H1 (cell line): ENCODE results near the gene BSG. TPM values are rescaled to one million over a fixed set of nuclear protein-coding genes. Genes with fewer than 3 reads are reported as not detected.

ENCODE experiments used
- CTCF ChIA-PET: fragments of 300-600 bp; sonication (Branson Sonifier 250); formaldehyde crosslinking; loops from one replicate; lab custom pipeline; 2021; ENCODE audit not compliant: partially characterized antibody; lab: Charles Lee
- POLR2A ChIA-PET: fragments of 300-600 bp; sonication (Branson Sonifier 250); formaldehyde crosslinking; loops from one replicate; lab custom pipeline; 2021; ENCODE audit warnings: inconsistent platforms; ENCODE audit not compliant: partially characterized antibody; lab: Charles Lee
- DNase-seq, 2 experiments: peaks; one replicate each; pipeline versions ENCODE4 v3.0.0 to v3.0.0-alpha.2; 2010 to 2022; ENCODE audit warnings: low spot score in 2 of 2, low read depth in 1 of 2, mixed read lengths in 1 of 2
- FAIRE-seq: peaks from 2 replicates; lab custom pipeline; 2011; peaks lifted over from hg19 to GRCh38; lab: Jason Lieb, UNC
- H2AFZ ChIP-seq: 2 replicates; pipeline ENCODE4 v1.8.1; 2012; ENCODE audit warnings: low read length, inconsistent platforms
- H2AK5ac ChIP-seq: 2 replicates; pipeline ENCODE4 v1.6.1; 2013; ENCODE audit warnings: low read depth, low read length
- H2BK120ac ChIP-seq: replicated peaks from 2 replicates; pipeline ENCODE3; 2013; ENCODE audit warnings: low read depth, low read length, inconsistent platforms
- H2BK12ac ChIP-seq: 2 replicates; pipeline ENCODE4 v1.6.1; 2013; ENCODE audit warnings: low read depth, low read length
- H2BK15ac ChIP-seq: 2 replicates; pipeline ENCODE4 v1.6.1; 2013; ENCODE audit warnings: low read length
- H2BK20ac ChIP-seq: 2 replicates; pipeline ENCODE4 v1.6.1; 2013; ENCODE audit warnings: low read length
- H2BK5ac ChIP-seq: 2 replicates; pipeline ENCODE4 v1.6.1; 2013; ENCODE audit warnings: low read depth, low read length
- H3K14ac ChIP-seq: 2 replicates; pipeline ENCODE4 v1.6.1; 2013; ENCODE audit warnings: inconsistent platforms; ENCODE audit not compliant: insufficient read length
- H3K18ac ChIP-seq: 2 replicates; pipeline ENCODE4 v1.6.1; 2013; ENCODE audit warnings: low read length; ENCODE audit errors: extremely low read depth
- H3K23ac ChIP-seq: 2 replicates; pipeline ENCODE4 v1.6.1; 2013; ENCODE audit warnings: inconsistent platforms; ENCODE audit not compliant: insufficient read length
- H3K23me2 ChIP-seq: 2 replicates; pipeline ENCODE4 v1.6.1; 2013; ENCODE audit warnings: low read depth, low read length
- H3K27ac ChIP-seq: 2 replicates; pipeline ENCODE4 v1.6.1; 2011; ENCODE audit warnings: low read depth, low read length, inconsistent platforms
- H3K27me3 ChIP-seq, 4 experiments: replicated peaks in 1 of 4; 1 replicate in 1 of 4; 2 replicates in 3 of 4; pipeline versions ENCODE4 v1.6.1 to v1.8.1; 2011 to 2013; ENCODE audit warnings: low read length in 3 of 4, mild to moderate bottlenecking in 3 of 4, inconsistent platforms in 2 of 4, mixed read lengths in 2 of 4, moderate library complexity in 1 of 4; ENCODE audit not compliant: control insufficient read depth in 3 of 4, insufficient read depth in 3 of 4; ENCODE audit errors: extremely low read depth in 1 of 4
- H3K36me3 ChIP-seq, 4 experiments: 2 replicates each; pipeline versions ENCODE4 v1.6.1 to v1.8.1; 2011 to 2013; ENCODE audit warnings: mild to moderate bottlenecking in 4 of 4, low read length in 3 of 4, moderate library complexity in 2 of 4, control low read depth in 1 of 4, inconsistent platforms in 1 of 4; ENCODE audit not compliant: insufficient read depth in 4 of 4, control insufficient read depth in 2 of 4
- H3K4ac ChIP-seq: replicated peaks from 2 replicates; pipeline ENCODE3; 2013; ENCODE audit warnings: low read length, low read depth, mixed read lengths, inconsistent platforms; ENCODE audit not compliant: insufficient read length
- H3K4me1 ChIP-seq, 4 experiments: replicated peaks in 1 of 4; 1 replicate in 1 of 4; 2 replicates in 3 of 4; pipeline versions ENCODE4 v1.6.1 to v1.8.1; 2011 to 2013; ENCODE audit warnings: low read length in 3 of 4, inconsistent platforms in 2 of 4, mixed read lengths in 1 of 4; ENCODE audit not compliant: insufficient read depth in 4 of 4, control insufficient read depth in 3 of 4
- H3K4me2 ChIP-seq, 2 experiments: 2 replicates each; pipeline versions ENCODE4 v1.6.1 to v1.8.1; 2011 to 2013; ENCODE audit warnings: low read depth in 2 of 2, low read length in 2 of 2, control low read depth in 1 of 2, inconsistent platforms in 1 of 2, mild to moderate bottlenecking in 1 of 2; ENCODE audit not compliant: insufficient read depth in 1 of 2
- H3K4me3 ChIP-seq, 4 experiments: fragments of 200-600, 300-600 bp in 1 of 4; sonication (generic), shearing (Covaris generic), sonication (Bioruptor Twin) in 1 of 4; 2 replicates each; pipeline versions ENCODE4 v1.5.1 to v1.8.1; 2011 to 2016; ENCODE audit warnings: low read length in 4 of 4, low read depth in 3 of 4, control low read depth in 2 of 4, inconsistent platforms in 2 of 4, mild to moderate bottlenecking in 2 of 4, mixed read lengths in 1 of 4, moderate library complexity in 1 of 4; ENCODE audit not compliant: insufficient read depth in 2 of 4; ENCODE audit errors: extremely low read depth in 1 of 4
- H3K56ac ChIP-seq: replicated peaks from 2 replicates; pipeline ENCODE3; 2013; ENCODE audit warnings: low read depth, mild to moderate bottlenecking, mixed read lengths, low read length, inconsistent platforms; ENCODE audit not compliant: insufficient read length
- H3K79me1 ChIP-seq: 2 replicates; pipeline ENCODE4 v1.6.1; 2013; ENCODE audit warnings: low read depth, low read length, control low read depth
- H3K79me2 ChIP-seq, 2 experiments: 2 replicates each; pipeline versions ENCODE4 v1.6.1 to v1.8.1; 2012 to 2013; ENCODE audit warnings: low read length in 2 of 2, mild to moderate bottlenecking in 2 of 2, inconsistent platforms in 1 of 2; ENCODE audit not compliant: insufficient read depth in 2 of 2, control insufficient read depth in 1 of 2
- H3K9ac ChIP-seq, 4 experiments: replicated peaks in 1 of 4; 1 replicate in 1 of 4; 2 replicates in 3 of 4; pipeline versions ENCODE4 v1.6.1 to v1.8.1; 2011 to 2013; ENCODE audit warnings: low read depth in 3 of 4, low read length in 3 of 4, control low read depth in 2 of 4, mild to moderate bottlenecking in 2 of 4, moderate library complexity in 2 of 4, inconsistent platforms in 1 of 4; ENCODE audit errors: extremely low read depth in 1 of 4
- H3K9me3 ChIP-seq, 2 experiments: 2 replicates each; pipeline versions ENCODE4 v1.6.1 to v1.8.1; 2012 to 2013; ENCODE audit warnings: mild to moderate bottlenecking in 2 of 2, moderate library complexity in 2 of 2, control low read depth in 1 of 2, inconsistent platforms in 1 of 2, low read depth in 1 of 2, low read length in 1 of 2, mixed read lengths in 1 of 2; ENCODE audit not compliant: insufficient read depth in 2 of 2
- H4K20me1 ChIP-seq, 2 experiments: replicated peaks in 1 of 2; 2 replicates each; pipeline versions ENCODE3 to v1.8.1; 2011 to 2013; ENCODE audit warnings: inconsistent platforms in 2 of 2, low read length in 2 of 2, mild to moderate bottlenecking in 1 of 2; ENCODE audit not compliant: insufficient read depth in 2 of 2, control insufficient read depth in 1 of 2
- H4K5ac ChIP-seq: 2 replicates; pipeline ENCODE4 v1.6.1; 2013; ENCODE audit warnings: low read length, low read depth, mixed read lengths, inconsistent platforms; ENCODE audit not compliant: insufficient read length
- H4K8ac ChIP-seq: 2 replicates; pipeline ENCODE4 v1.8.0; 2013; ENCODE audit warnings: mild to moderate bottlenecking, moderate library complexity, low read length, inconsistent platforms; ENCODE audit not compliant: insufficient read depth; ENCODE audit errors: extremely low read depth
- H4K91ac ChIP-seq: replicated peaks from 2 replicates; pipeline ENCODE3; 2013; ENCODE audit warnings: low read length, mixed read lengths, inconsistent platforms; ENCODE audit not compliant: insufficient read length
- BACH1 ChIP-seq: IDR thresholded peaks from 2 replicates; pipeline ENCODE4 v1.6.1; 2012; ENCODE audit warnings: low read length, improper control_type of control experiment
- BCL11A ChIP-seq, 2 experiments: IDR thresholded peaks; one replicate each; pipeline ENCODE4 v1.6.1; 2011; ENCODE audit warnings: low read depth in 2 of 2, low read length in 2 of 2, mild to moderate bottlenecking in 2 of 2
- E2F6 ChIP-seq: IDR thresholded peaks from 2 replicates; pipeline ENCODE4 v1.6.1; 2012; ENCODE audit warnings: inconsistent platforms
- EP300 ChIP-seq, 2 experiments: IDR thresholded peaks; 1 replicate in 1 of 2; 2 replicates in 1 of 2; pipeline ENCODE4 v1.6.1; 2011 to 2012; ENCODE audit warnings: low read depth in 2 of 2, low read length in 2 of 2, mild to moderate bottlenecking in 2 of 2, borderline replicate concordance in 1 of 2, inconsistent platforms in 1 of 2, moderate library complexity in 1 of 2
- SIRT6 ChIP-seq: IDR thresholded peaks from one replicate; pipeline ENCODE4 v1.7.1; 2012; ENCODE audit warnings: low read length, inconsistent platforms
- SP1 ChIP-seq: IDR thresholded peaks from 2 replicates; pipeline ENCODE4 v1.6.1; 2011; ENCODE audit warnings: low read depth, low read length
- SUZ12 ChIP-seq: fragments of 200-600 bp; sonication (generic); IDR thresholded peaks from 2 replicates; pipeline ENCODE4 v1.6.1; 2012; ENCODE audit warnings: mild to moderate bottlenecking, inconsistent platforms, low read length, moderate library complexity, mixed read lengths
- WGBS, 2 experiments: shearing (Covaris generic) in 1 of 2; methylation state at CpG; one replicate each; pipeline versions ENCODE4 v1.1.6 to v1.1.7; 2013 to 2015; ENCODE audit warnings: low lambda C conversion rate in 2 of 2, mixed read lengths in 2 of 2, inconsistent platforms in 1 of 2, low coverage in 1 of 2, missing lambda C conversion rate in 1 of 2; ENCODE audit not compliant: insufficient replicate concordance in 2 of 2, insufficient coverage in 1 of 2, insufficient read length in 1 of 2; ENCODE audit errors: extremely low coverage in 1 of 2, missing lambda C conversion rate in 1 of 2; 5-methylcytosine and 5-hydroxymethylcytosine counted together
- polyA plus RNA-seq, 7 experiments: library from polyadenylated mRNA; depleted of rRNA in 3 of 7; stranded (reverse) in 5 of 7; unstranded in 2 of 7; fragments of >200 nt in 5 of 7; fragments of 200-250 nt in 2 of 7; gene quantifications; 1 replicate in 5 of 7; 2 replicates in 1 of 7; 4 replicates in 1 of 7; pipeline versions ENCODE4 v1.2.1 to v1.2.3, GENCODE V29; 2011 to 2013; ENCODE audit warnings: missing spikeins in 2 of 7, mixed read lengths in 2 of 7
- total RNA-seq: library from RNA; stranded (reverse); fragmentation: NEBNext Ultra II Directional; extraction: Animal tissue kit (Norgen Biotek cat#: 25700); gene quantifications from 2 replicates; pipeline ENCODE4 v1.2.1, GENCODE V29; 2021
- TF ChIP-seq, protein P1 (sequence below): IDR thresholded peaks from 2 replicates; pipeline ENCODE4 v1.6.1; 2012; ENCODE audit warnings: low read length, inconsistent platforms

BSG gene
- total and polyA plus RNA-seq, 2 of the 8 experiments (the other 6 are each of a cell fraction or from before 2014, with no cell fraction given): 726 to 1,055 TPM

GRCh38 chr19:620166-620862, 47.9 kb downstream of the BSG start:
- FAIRE-seq (no peak), DNase-seq (no peak)
- H3K23ac ChIP-seq: no peak overlapping the region
- no peaks in the 10 kb centered on the region for H3K27me3 ChIP-seq
- CTCF ChIA-PET: no interaction called here
- H2BK5ac ChIP-seq: no peak overlapping the region
- no peaks in the 10 kb centered on the region for H3K23me2 ChIP-seq
- 96% methylated on average over 24 of the region's 51 CpGs; no CpG with 5 or more reads in 1 of the 2 experiments for WGBS, 2 experiments
- H4K5ac ChIP-seq: no peak overlapping the region
- H4K8ac ChIP-seq: no peak overlapping the region
- H3K9ac ChIP-seq: no peak overlapping the region
- no peaks in the 10 kb centered on the region for H3K79me2 ChIP-seq
- H2BK12ac ChIP-seq: no peak overlapping the region
- H3K18ac ChIP-seq: no peak overlapping the region
- no peak overlapping the region for H3K27ac ChIP-seq
- no peak overlapping the region for H3K14ac ChIP-seq
- peaks cover 4 to 69% (median 36%) of the 10 kb centered on the region in 4 experiments; a peak in 7 of 8 replicates for H3K36me3 ChIP-seq
- no peak overlapping the region for H3K4ac ChIP-seq
- POLR2A ChIA-PET: no interaction called here
- TF ChIP-seq SIRT6: no peak
- no peak for TF ChIP-seq SUZ12
- no peak for TF ChIP-seq BCL11A (IDR thresholded peaks at IDR 0.05; ENCODE audit: low read depth in 2 of 2, low read length in 2 of 2)
- no peak for TF ChIP-seq E2F6
- no peak for TF ChIP-seq EP300 (IDR thresholded peaks at IDR 0.05; ENCODE audit: borderline replicate concordance in 1 of 2, low read depth in 2 of 2, low read length in 2 of 2)
- TF ChIP-seq, protein P1, sequence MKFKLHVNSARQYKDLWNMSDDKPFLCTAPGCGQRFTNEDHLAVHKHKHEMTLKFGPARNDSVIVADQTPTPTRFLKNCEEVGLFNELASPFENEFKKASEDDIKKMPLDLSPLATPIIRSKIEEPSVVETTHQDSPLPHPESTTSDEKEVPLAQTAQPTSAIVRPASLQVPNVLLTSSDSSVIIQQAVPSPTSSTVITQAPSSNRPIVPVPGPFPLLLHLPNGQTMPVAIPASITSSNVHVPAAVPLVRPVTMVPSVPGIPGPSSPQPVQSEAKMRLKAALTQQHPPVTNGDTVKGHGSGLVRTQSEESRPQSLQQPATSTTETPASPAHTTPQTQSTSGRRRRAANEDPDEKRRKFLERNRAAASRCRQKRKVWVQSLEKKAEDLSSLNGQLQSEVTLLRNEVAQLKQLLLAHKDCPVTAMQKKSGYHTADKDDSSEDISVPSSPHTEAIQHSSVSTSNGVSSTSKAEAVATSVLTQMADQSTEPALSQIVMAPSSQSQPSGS: no peak
- TF ChIP-seq BACH1: no peak
- no peak for TF ChIP-seq SP1
- H2AK5ac ChIP-seq: no peak overlapping the region
- no peak overlapping the region for H2AFZ ChIP-seq
- H3K4me2 ChIP-seq: no peak overlapping the region
- no peak overlapping the region for H3K56ac ChIP-seq
- no peaks in the 10 kb centered on the region for H3K9me3 ChIP-seq
- peaks cover 0 to 15% of the 10 kb centered on the region in 2 experiments for H4K20me1 ChIP-seq
- no peaks in the 10 kb centered on the region for H3K4me1 ChIP-seq
- H2BK120ac ChIP-seq: no peak overlapping the region
- no peak overlapping the region for H2BK20ac ChIP-seq
- no peak overlapping the region for H4K91ac ChIP-seq
- H3K79me1 ChIP-seq: no peaks in the 10 kb centered on the region
- H3K4me3 ChIP-seq: no peak overlapping the region
- H2BK15ac ChIP-seq: no peak overlapping the region
